CD4-positive, CD25-positive, alpha-beta regulatory T cell (primary cell): Measurements from ENCODE around the gene TARBP1. TPM values are rescaled to one million over a fixed set of nuclear protein-coding genes. Genes with fewer than 3 reads are reported as not detected.
A peak's percentile ranks its signal among the peaks of the same experiment; 100 is the strongest.
"Not testable (repeated sequence)": the region's sequence is repeated elsewhere in the genome, so short reads cannot be mapped to it uniquely, and the experiment has no call there.

Experiments used
- ATAC-seq, 2 donors: fragments of 150-1000 bp; cut with Tn5 transposase; one replicate each; pipeline ENCODE4 v1.10.0; 2021; ENCODE audit warnings: low read depth in 2 of 2, moderate number of reproducible peaks in 2 of 2, moderate library complexity in 1 of 2
- DNase-seq, 3 donors: peaks; one replicate each; pipeline versions ENCODE4 v3.0.0 to v3.0.0-alpha.2; 2012 to 2022; ENCODE audit warnings: mixed read lengths in 1 of 3
- H3K27ac ChIP-seq: one replicate; pipeline ENCODE4 v1.7.0; 2013; ENCODE audit warnings: mild to moderate bottlenecking, low read length; ENCODE audit not compliant: insufficient read depth, poor library complexity, severe bottlenecking
- H3K27me3 ChIP-seq: one replicate; pipeline ENCODE4 v1.7.0; 2013; ENCODE audit warnings: low read length; ENCODE audit not compliant: control insufficient read depth, insufficient read depth
- H3K36me3 ChIP-seq: one replicate; pipeline ENCODE4 v1.7.0; 2013; ENCODE audit warnings: mild to moderate bottlenecking, low read length, moderate library complexity; ENCODE audit not compliant: control insufficient read depth, insufficient read depth
- H3K4me1 ChIP-seq: 2 replicates; pipeline ENCODE4 v1.7.0; 2013; ENCODE audit warnings: mild to moderate bottlenecking, low read length; ENCODE audit not compliant: insufficient read depth, control insufficient read depth, poor library complexity, severe bottlenecking
- H3K4me3 ChIP-seq: one replicate; pipeline ENCODE4 v1.7.0; 2013; ENCODE audit warnings: low read depth, mild to moderate bottlenecking, low read length, moderate library complexity
- H3K9me3 ChIP-seq, 2 experiments: 1 replicate in 1 of 2; 2 replicates in 1 of 2; pipeline ENCODE4 v1.7.0; 2013; ENCODE audit warnings: low read length in 2 of 2, mild to moderate bottlenecking in 1 of 2, moderate library complexity in 1 of 2; ENCODE audit not compliant: control insufficient read depth in 2 of 2
- H3K27ac Mint-ChIP-seq, 3 donors: one replicate each; pipeline ENCODE4 v1.8.0; 2020 to 2022; ENCODE audit warnings: mild to moderate bottlenecking in 3 of 3, mixed read lengths in 3 of 3, moderate library complexity in 2 of 3
- H3K27me3 Mint-ChIP-seq: one replicate; pipeline ENCODE4 v1.8.0; 2022; ENCODE audit warnings: mild to moderate bottlenecking, mixed read lengths
- H3K36me3 Mint-ChIP-seq: one replicate; pipeline ENCODE4 v1.8.0; 2020; ENCODE audit warnings: mixed read lengths
- H3K4me1 Mint-ChIP-seq, 4 donors: one replicate each; pipeline ENCODE4 v1.8.0; 2020 to 2022; ENCODE audit warnings: mixed read lengths in 4 of 4, mild to moderate bottlenecking in 1 of 4
- H3K4me3 Mint-ChIP-seq, 4 donors: one replicate each; pipeline ENCODE4 v1.8.0; 2020 to 2022; ENCODE audit warnings: mild to moderate bottlenecking in 4 of 4, mixed read lengths in 4 of 4, moderate library complexity in 3 of 4
- H3K9me3 Mint-ChIP-seq, 7 donors: one replicate each; pipeline ENCODE4 v1.8.0; 2020 to 2022; ENCODE audit warnings: mixed read lengths in 7 of 7, mild to moderate bottlenecking in 3 of 7, moderate library complexity in 2 of 7
- polyA plus RNA-seq, 4 donors: library from polyadenylated mRNA; unstranded; fragments of 300-500 nt; fragmentation: Illumina TruSeq; gene quantifications; one replicate each; pipeline ENCODE4 v1.2.3, GENCODE V29; 2021
- total RNA-seq: library from RNA; stranded (reverse); gene quantifications from one replicate; pipeline ENCODE4 v1.2.3, GENCODE V29; 2022

Gene TARBP1
- total and polyA plus RNA-seq, 5 donors from 2014 or later = 6.9 to 30.0 (median 8.8) TPM

- Histone ChIP-seq H3K36me3 (peaks cover 21% of the 10 kb centered on the region), H3K9me3 (no peaks in the 10 kb centered on the region), H3K27ac (no peak overlapping the region), H3K4me3 (no peak overlapping the region), H3K27me3 (no peaks in the 10 kb centered on the region), H3K4me1 (peaks cover 16% of the 10 kb centered on the region)
- Mint-ChIP-seq H3K27me3 (no peaks in the 10 kb centered on the region), H3K27ac (peak overlapping the region in 2 of 3 donors; percentile 84 to 96), H3K9me3 (no peaks in the 10 kb centered on the region), H3K4me3 (no peak overlapping the region), H3K4me1 (peaks cover 11 to 48% (median 26%) of the 10 kb centered on the region in 4 donors), H3K36me3 (peaks cover 24% of the 10 kb centered on the region)
- DNase-seq = no peak
- no peak for ATAC-seq
Observed at GRCh38 chr1:234396092-234396491, 82.9 kb downstream of the TARBP1 start.

- H3K27ac Mint-ChIP-seq = peak overlapping the region in 2 of 3 donors; percentile 63 to 78
- Histone ChIP-seq H3K4me1 (peaks cover 8% of the 10 kb centered on the region), H3K9me3 (no peaks in the 10 kb centered on the region), H3K36me3 (peaks cover 24% of the 10 kb centered on the region), H3K27ac (no peak overlapping the region), H3K4me3 (no peak overlapping the region), H3K27me3 (no peaks in the 10 kb centered on the region)
- no peaks in the 10 kb centered on the region for H3K27me3 Mint-ChIP-seq
- no peaks in the 10 kb centered on the region for H3K9me3 Mint-ChIP-seq
- ATAC-seq (no peak), DNase-seq (no peak)
- peaks cover 4 to 40% (median 21%) of the 10 kb centered on the region in 4 donors for H3K4me1 Mint-ChIP-seq
- H3K36me3 Mint-ChIP-seq = peaks cover 24% of the 10 kb centered on the region
- peak overlapping the region in 1 of 4 donors; percentile 63 for H3K4me3 Mint-ChIP-seq
Observed at GRCh38 chr1:234395297-234395696, 83.7 kb downstream of the TARBP1 start.

GRCh38 chr1:234393190-234393589 lies 85.8 kb downstream of the TARBP1 start:
- peak in 1 of 3 donors; percentile 46 for DNase-seq
- Histone ChIP-seq H3K36me3 (peaks cover 24% of the 10 kb centered on the region), H3K9me3 (no peaks in the 10 kb centered on the region), H3K4me1 (no peaks in the 10 kb centered on the region), H3K4me3 (no peak overlapping the region), H3K27me3 (no peaks in the 10 kb centered on the region), H3K27ac (no peak overlapping the region)
- Mint-ChIP-seq H3K36me3 (peaks cover 21% of the 10 kb centered on the region), H3K4me1 (peaks cover 5 to 21% (median 10%) of the 10 kb centered on the region in 4 donors), H3K27me3 (no peaks in the 10 kb centered on the region), H3K27ac (peak overlapping the region in 1 of 3 donors; percentile 60), H3K9me3 (no peaks in the 10 kb centered on the region), H3K4me3 (no peak overlapping the region)
- no peak for ATAC-seq

DNA sequence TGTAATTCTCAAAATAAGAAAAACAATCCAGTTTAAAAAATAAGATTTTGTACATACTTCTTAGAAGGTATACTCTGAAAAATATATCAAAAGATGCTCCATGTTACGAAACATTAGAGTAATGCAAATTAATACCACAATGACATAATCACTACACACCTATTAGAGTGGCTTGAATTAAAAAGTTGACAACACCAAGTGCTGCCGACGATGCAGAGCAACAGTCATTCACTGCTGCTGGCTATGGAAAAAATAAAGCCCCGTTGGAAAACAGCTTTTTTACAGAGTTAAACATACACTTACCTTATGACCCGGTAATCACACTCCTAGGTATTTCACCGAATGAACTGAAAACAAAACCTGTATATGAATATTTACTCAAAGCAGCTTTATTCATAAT lies 90.9 kb downstream of the TARBP1 start:
- peaks cover 19% of the 10 kb centered on the region for H3K36me3 Mint-ChIP-seq
- no peak overlapping the region for H3K4me3 Mint-ChIP-seq

DNA sequence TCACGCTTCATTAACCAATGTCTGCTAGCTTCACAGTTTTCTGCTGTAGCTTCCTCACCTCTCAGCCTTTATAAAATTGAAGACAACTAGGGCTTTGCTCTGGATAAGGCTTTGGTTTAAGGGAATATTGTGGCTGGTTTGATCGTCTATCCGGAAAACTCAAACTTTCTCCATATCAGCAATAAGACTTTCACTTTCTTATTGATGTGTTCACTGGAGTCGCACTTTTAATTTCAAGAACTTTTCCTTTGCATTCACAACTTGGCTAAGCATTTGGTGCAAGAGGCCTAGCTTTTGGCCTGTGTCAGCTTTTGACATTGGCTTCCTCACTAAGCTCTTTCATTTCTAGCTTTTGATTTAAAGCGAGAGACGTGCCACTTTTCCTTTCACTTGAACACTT lies 92.9 kb downstream of the TARBP1 start:
- Histone ChIP-seq H3K27ac (no peak overlapping the region), H3K4me3 (no peak overlapping the region), H3K4me1 (no peaks in the 10 kb centered on the region), H3K36me3 (peaks cover 20% of the 10 kb centered on the region), H3K9me3 (no peaks in the 10 kb centered on the region), H3K27me3 (no peaks in the 10 kb centered on the region)
- no peak for DNase-seq
- no peaks in the 10 kb centered on the region for H3K9me3 Mint-ChIP-seq
- H3K27ac Mint-ChIP-seq = no peak overlapping the region
- peaks cover 2 to 13% (median 8%) of the 10 kb centered on the region in 4 donors for H3K4me1 Mint-ChIP-seq
- H3K36me3 Mint-ChIP-seq = peaks cover 21% of the 10 kb centered on the region
- no peak overlapping the region for H3K4me3 Mint-ChIP-seq
- no peak for ATAC-seq
- no peaks in the 10 kb centered on the region for H3K27me3 Mint-ChIP-seq

More for the DNA sequence above, 90.9 kb downstream of the TARBP1 start:
- Histone ChIP-seq H3K4me3 (no peak overlapping the region), H3K4me1 (no peaks in the 10 kb centered on the region), H3K27me3 (no peaks in the 10 kb centered on the region), H3K36me3 (peaks cover 26% of the 10 kb centered on the region), H3K9me3 (no peaks in the 10 kb centered on the region), H3K27ac (no peak overlapping the region)
- ATAC-seq (no peak), DNase-seq (no peak)
- no peak overlapping the region for H3K27ac Mint-ChIP-seq
- H3K27me3 Mint-ChIP-seq = no peaks in the 10 kb centered on the region
- H3K4me1 Mint-ChIP-seq = peaks cover 0 to 6% (median 1%) of the 10 kb centered on the region in 4 donors
- no peaks in the 10 kb centered on the region for H3K9me3 Mint-ChIP-seq

- peaks cover 50% of the 10 kb centered on the region for H3K36me3 Mint-ChIP-seq
- no peaks in the 10 kb centered on the region for H3K4me1 ChIP-seq
- peak overlapping the region in 1 of 3 donors; percentile 87 for H3K27ac Mint-ChIP-seq
- no peaks in the 10 kb centered on the region for H3K9me3 ChIP-seq
- DNase-seq (no peak), ATAC-seq (no peak)
- H3K27me3 ChIP-seq = no peaks in the 10 kb centered on the region
- H3K4me1 Mint-ChIP-seq = peaks cover 4 to 39% (median 23%) of the 10 kb centered on the region in 4 donors
- H3K27ac ChIP-seq = no peak overlapping the region
- no peaks in the 10 kb centered on the region for H3K27me3 Mint-ChIP-seq
- H3K4me3 ChIP-seq = no peak overlapping the region
- peaks cover 52% of the 10 kb centered on the region for H3K36me3 ChIP-seq
- no peak overlapping the region for H3K4me3 Mint-ChIP-seq
- no peaks in the 10 kb centered on the region for H3K9me3 Mint-ChIP-seq
Observed at GRCh38 chr1:234381699-234382555, 97.1 kb downstream of the TARBP1 start.

- H3K27ac Mint-ChIP-seq = peak overlapping the region in 2 of 3 donors; percentile 60 to 91
Observed at GRCh38 chr1:234379591-234380109, 99.3 kb downstream of the TARBP1 start.

More at GRCh38 chr1:234379591-234380109, 99.3 kb downstream of the TARBP1 start:
- H3K27me3 Mint-ChIP-seq, H3K9me3 Mint-ChIP-seq, H3K9me3 ChIP-seq, H3K27ac ChIP-seq, DNase-seq, H3K4me3 ChIP-seq, ATAC-seq, H3K27me3 ChIP-seq: not testable (repeated sequence)
- Mint-ChIP-seq H3K4me3 (peak overlapping the region in 1 of 4 donors; percentile 61), H3K4me1 (peaks cover 17 to 59% (median 40%) of the 10 kb centered on the region in 4 donors), H3K36me3 (peaks cover 58% of the 10 kb centered on the region)
- peaks cover 63% of the 10 kb centered on the region for H3K36me3 ChIP-seq
- H3K4me1 ChIP-seq = peaks cover 10% of the 10 kb centered on the region
